HEK293T (cell line): ENCODE measurements around the gene PRDM9.

Experiments used
- BHLHE40 ChIP-seq: fragments of 450-650 bp; IDR thresholded peaks from 2 replicates; pipeline ENCODE4 v1.6.1; 2016; ENCODE audit warnings: mild to moderate bottlenecking, moderate library complexity, borderline replicate concordance
- CTBP1 ChIP-seq: fragments of 450-650 bp; IDR thresholded peaks from 2 replicates; pipeline ENCODE4 v1.6.1; 2016; ENCODE audit warnings: borderline replicate concordance
- ELF4 ChIP-seq: fragments of 450-650 bp; IDR thresholded peaks from 2 replicates; pipeline ENCODE4 v1.6.1; 2017; ENCODE audit warnings: antibody characterized with exemption
- FOXM1 ChIP-seq: fragments of 450-650 bp; IDR thresholded peaks from 2 replicates; pipeline ENCODE4 v1.6.1; 2017; ENCODE audit warnings: mild to moderate bottlenecking, borderline replicate concordance
- HDGF ChIP-seq: fragments of 450-650 bp; IDR thresholded peaks from 2 replicates; pipeline ENCODE4 v1.6.1; 2017; ENCODE audit warnings: antibody characterized with exemption, borderline replicate concordance
- NFRKB ChIP-seq: fragments of 450-650 bp; IDR thresholded peaks from 2 replicates; pipeline ENCODE4 v1.6.1; 2016; ENCODE audit warnings: mild to moderate bottlenecking, moderate library complexity
- SP1 ChIP-seq: fragments of 450-650 bp; IDR thresholded peaks from 2 replicates; pipeline ENCODE4 v1.6.1; 2017
- TARDBP ChIP-seq: fragments of 450-650 bp; IDR thresholded peaks from 2 replicates; pipeline ENCODE4 v1.6.1; 2016
- TF ChIP-seq, protein P1 (sequence below): fragments of 450-650 bp; IDR thresholded peaks from 2 replicates; pipeline ENCODE4 v1.6.1; 2016

DNA sequence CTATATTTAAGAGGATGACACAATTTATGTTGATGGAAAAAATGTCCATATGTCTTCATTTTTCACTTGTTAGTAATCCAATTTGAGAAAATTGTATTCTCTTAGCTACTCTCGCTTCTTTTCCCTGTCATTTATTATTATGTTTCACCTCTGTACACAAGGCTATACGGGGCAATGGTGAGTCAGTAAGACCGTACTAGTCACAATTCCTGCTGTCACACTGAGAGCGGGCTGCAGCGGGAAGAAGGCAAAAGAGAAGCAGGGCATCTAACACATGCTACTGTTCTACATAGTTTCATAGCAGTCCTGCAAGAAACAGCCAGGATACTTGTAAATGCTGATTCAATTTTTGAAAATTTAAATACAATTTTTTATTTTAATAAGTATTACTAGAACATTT is 23.3 kb upstream of the PRDM9 start:
- TF ChIP-seq, protein P1, sequence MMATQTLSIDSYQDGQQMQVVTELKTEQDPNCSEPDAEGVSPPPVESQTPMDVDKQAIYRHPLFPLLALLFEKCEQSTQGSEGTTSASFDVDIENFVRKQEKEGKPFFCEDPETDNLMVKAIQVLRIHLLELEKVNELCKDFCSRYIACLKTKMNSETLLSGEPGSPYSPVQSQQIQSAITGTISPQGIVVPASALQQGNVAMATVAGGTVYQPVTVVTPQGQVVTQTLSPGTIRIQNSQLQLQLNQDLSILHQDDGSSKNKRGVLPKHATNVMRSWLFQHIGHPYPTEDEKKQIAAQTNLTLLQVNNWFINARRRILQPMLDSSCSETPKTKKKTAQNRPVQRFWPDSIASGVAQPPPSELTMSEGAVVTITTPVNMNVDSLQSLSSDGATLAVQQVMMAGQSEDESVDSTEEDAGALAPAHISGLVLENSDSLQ = no peak
- no peak for TF ChIP-seq SP1
- TF ChIP-seq BHLHE40 = no peak
- no peak for TF ChIP-seq TARDBP
- no peak for TF ChIP-seq ELF4
- no peak for TF ChIP-seq CTBP1
- TF ChIP-seq FOXM1 = no peak
- no peak for TF ChIP-seq NFRKB
- no peak for TF ChIP-seq HDGF
